Esophagus muscularis mucosa (tissue), 4 donors: ENCODE data around the gene APOL3. TPM values are rescaled to one million over a fixed set of nuclear protein-coding genes. Genes with fewer than 3 reads are reported as not detected.
"Not testable (repeated sequence)": the region's sequence is repeated elsewhere in the genome, so short reads cannot be mapped to it uniquely, and the experiment has no call there.

ENCODE experiments used
- DNase-seq: peaks from one replicate; pipeline ENCODE4 v3.0.0-alpha.2; 2017; ENCODE audit errors: extremely low spot score
- H3K27ac ChIP-seq, 4 donors: fragments of 200-600 bp; sonication (generic); replicated peaks in 1 of 4; 1 replicate in 3 of 4; 2 replicates in 1 of 4; pipeline ENCODE4 v1.5.1; 2016 to 2019; ENCODE audit warnings: mild to moderate bottlenecking in 1 of 4
- H3K27me3 ChIP-seq, 4 donors: fragments of 200-600 bp; sonication (generic); one replicate each; pipeline versions ENCODE4 v1.5.1 to v1.6.0; 2016 to 2019
- H3K36me3 ChIP-seq, 4 donors: fragments of 200-600 bp; sonication (generic); one replicate each; pipeline ENCODE4 v1.5.1; 2016 to 2019
- H3K4me1 ChIP-seq, 4 donors: fragments of 200-600 bp; sonication (generic); one replicate each; pipeline ENCODE4 v1.5.1; 2016 to 2019
- H3K4me3 ChIP-seq, 4 donors: fragments of 200-600 bp; sonication (generic); 1 replicate in 2 of 4; 2 replicates in 2 of 4; pipeline ENCODE4 v1.5.1; 2016 to 2019; ENCODE audit warnings: mild to moderate bottlenecking in 4 of 4, moderate library complexity in 1 of 4
- H3K9me3 ChIP-seq, 4 donors: fragments of 200-600 bp; sonication (generic); 1 replicate in 3 of 4; 2 replicates in 1 of 4; pipeline ENCODE4 v1.5.1; 2016 to 2019
- EP300 ChIP-seq: sonication (generic); formaldehyde crosslinking; IDR thresholded peaks from one replicate; pipeline ENCODE4 v1.6.1; 2017; ENCODE audit warnings: antibody characterized with exemption
- POLR2A ChIP-seq: fragments of 450-650 bp; IDR thresholded peaks from one replicate; pipeline ENCODE4 v1.6.1; 2017; ENCODE audit warnings: antibody characterized with exemption, moderate library complexity, mild to moderate bottlenecking, low read depth
- POLR2AphosphoS5 ChIP-seq, 2 donors: sonication (generic); formaldehyde crosslinking; IDR thresholded peaks; one replicate each; pipeline ENCODE4 v1.6.1; 2017; ENCODE audit warnings: antibody characterized with exemption in 2 of 2
- WGBS: methylation state at CpG from one replicate; pipeline ENCODE4 v1.1.5; 2018; 5-methylcytosine and 5-hydroxymethylcytosine counted together
- intact Hi-C: fragments of 100-400 bp; cut with DNase I; formaldehyde crosslinking; loops from one replicate; pipeline ENCODE4 v1.15.1; 2023
- total RNA-seq, 4 donors: library from RNA; depleted of rRNA; stranded (reverse); fragments of >200 nt; gene quantifications; one replicate each; pipeline versions ENCODE4 v1.1.0 to v1.2.1, GENCODE V29; 2016
- TF ChIP-seq, protein P1 (sequence below), 3 experiments: fragments of 200-600 bp in 2 of 3; fragments of 450-650 bp in 1 of 3; sonication (generic) in 2 of 3; IDR thresholded peaks; one replicate each; pipeline ENCODE4 v1.5.1; 2017 to 2019; ENCODE audit warnings: antibody characterized with exemption in 3 of 3, mild to moderate bottlenecking in 2 of 3, moderate library complexity in 1 of 3

The APOL3 gene
- total RNA-seq, 4 donors from 2014 or later, result 36.5 to 76.3 (median 52.8) TPM

DNA sequence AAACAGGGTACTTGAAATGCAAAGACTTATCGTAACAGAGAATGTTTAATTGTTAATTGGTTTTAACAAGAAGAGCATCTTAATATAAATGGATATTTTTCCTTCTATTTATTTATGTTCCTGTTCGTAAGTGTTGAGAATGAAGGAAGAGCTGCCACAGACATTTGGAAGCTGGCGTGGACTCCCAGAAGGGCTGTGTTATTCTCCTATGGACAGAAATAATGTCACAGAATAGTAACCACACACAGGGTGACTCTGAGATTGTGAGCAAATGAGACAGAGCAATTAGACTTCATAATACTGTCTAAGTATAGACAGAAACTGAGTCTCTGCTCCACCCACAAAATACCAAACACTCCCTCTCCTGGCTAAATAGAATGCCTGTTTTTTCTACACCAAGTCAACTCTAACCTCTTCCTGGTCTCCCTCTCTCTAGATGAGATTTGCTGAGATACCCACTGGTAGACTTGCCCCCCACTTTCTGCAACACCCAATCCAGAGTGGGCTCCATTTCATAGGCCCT, 6.1 kb downstream of the APOL3 start:
- peaks cover 0 to 5% (median 0%) of the 10 kb centered on the region in 4 donors for H3K36me3 ChIP-seq
- WGBS, result 88% methylated on average over 3 of the region's 3 CpGs
- H3K4me3 ChIP-seq, result no peak overlapping the region
- H3K4me1 ChIP-seq, result peaks cover 73 to 87% (median 81%) of the 10 kb centered on the region in 4 donors
- DNase-seq, result no peak
- TF ChIP-seq, protein P1, sequence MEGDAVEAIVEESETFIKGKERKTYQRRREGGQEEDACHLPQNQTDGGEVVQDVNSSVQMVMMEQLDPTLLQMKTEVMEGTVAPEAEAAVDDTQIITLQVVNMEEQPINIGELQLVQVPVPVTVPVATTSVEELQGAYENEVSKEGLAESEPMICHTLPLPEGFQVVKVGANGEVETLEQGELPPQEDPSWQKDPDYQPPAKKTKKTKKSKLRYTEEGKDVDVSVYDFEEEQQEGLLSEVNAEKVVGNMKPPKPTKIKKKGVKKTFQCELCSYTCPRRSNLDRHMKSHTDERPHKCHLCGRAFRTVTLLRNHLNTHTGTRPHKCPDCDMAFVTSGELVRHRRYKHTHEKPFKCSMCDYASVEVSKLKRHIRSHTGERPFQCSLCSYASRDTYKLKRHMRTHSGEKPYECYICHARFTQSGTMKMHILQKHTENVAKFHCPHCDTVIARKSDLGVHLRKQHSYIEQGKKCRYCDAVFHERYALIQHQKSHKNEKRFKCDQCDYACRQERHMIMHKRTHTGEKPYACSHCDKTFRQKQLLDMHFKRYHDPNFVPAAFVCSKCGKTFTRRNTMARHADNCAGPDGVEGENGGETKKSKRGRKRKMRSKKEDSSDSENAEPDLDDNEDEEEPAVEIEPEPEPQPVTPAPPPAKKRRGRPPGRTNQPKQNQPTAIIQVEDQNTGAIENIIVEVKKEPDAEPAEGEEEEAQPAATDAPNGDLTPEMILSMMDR (IDR thresholded peaks at IDR 0.05), result no peak
- TF ChIP-seq POLR2A (no peak), POLR2AphosphoS5 (IDR thresholded peaks at IDR 0.05) (no peak), EP300 (no peak)
- peak overlapping the region; percentile 81 to 92 (median 88) for H3K27ac ChIP-seq
- no peaks in the 10 kb centered on the region for H3K27me3 ChIP-seq
- intact Hi-C loops, result no loop called here
- no peaks in the 10 kb centered on the region for H3K9me3 ChIP-seq

DNA sequence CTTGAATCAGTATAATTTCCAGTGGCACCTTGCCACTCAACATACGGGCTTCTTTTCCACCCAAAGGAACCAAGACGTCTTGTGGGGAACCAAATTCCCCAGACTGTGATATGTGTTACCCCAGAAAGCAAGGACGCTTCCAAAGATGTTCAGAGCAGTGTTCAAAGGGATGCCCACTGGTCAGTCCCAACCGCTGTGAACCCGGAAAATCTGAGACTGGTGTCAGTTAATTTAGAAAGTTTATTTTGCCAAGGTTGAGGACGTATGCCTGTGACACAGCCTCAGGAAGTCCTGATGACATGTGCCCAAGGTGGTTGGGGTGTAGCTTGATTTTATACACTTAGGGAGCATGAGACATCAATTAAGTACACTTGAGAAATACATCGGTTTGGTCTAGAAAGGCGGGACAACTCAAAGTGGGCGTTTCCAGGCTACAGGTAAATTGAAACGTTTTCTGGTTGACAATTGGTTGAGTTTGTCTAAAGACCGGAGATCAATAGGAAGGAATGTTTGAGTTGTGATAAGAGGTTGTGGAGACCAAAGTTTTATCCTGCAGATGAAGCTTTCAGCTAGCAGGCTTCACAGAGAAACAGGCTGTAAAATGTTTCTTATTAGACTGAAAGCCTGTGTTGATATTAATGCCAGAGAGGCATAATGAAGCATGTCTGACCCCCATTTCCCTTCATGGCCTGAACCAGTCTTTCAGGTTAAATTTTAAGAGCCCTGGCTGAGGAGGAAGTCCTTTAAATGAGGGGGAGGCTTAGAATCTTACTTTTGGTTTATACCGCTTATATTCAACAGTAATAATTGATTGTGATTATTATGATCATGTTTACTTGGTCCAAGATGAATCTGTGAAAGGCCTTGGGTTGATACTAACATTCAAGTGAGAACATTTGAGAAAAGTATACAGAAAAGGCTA, 6.8 kb downstream of the APOL3 start:
- Histone ChIP-seq H3K4me1 (peaks cover 70 to 85% (median 80%) of the 10 kb centered on the region in 4 donors), H3K36me3 (peaks cover 0 to 12% (median 6%) of the 10 kb centered on the region in 4 donors), H3K9me3 (no peaks in the 10 kb centered on the region), H3K4me3 (no peak overlapping the region), H3K27ac (peak overlapping the region; percentile 81 to 92 (median 88)), H3K27me3 (no peaks in the 10 kb centered on the region)
- 86% methylated on average over 11 of the region's 12 CpGs for WGBS
- DNase-seq, result no peak
- no peak for TF ChIP-seq EP300
- TF ChIP-seq, protein P1 (IDR thresholded peaks at IDR 0.05), result no peak
- no peak for TF ChIP-seq POLR2AphosphoS5 (IDR thresholded peaks at IDR 0.05)
- TF ChIP-seq POLR2A, result no peak
- intact Hi-C loops, result no loop called here

DNA sequence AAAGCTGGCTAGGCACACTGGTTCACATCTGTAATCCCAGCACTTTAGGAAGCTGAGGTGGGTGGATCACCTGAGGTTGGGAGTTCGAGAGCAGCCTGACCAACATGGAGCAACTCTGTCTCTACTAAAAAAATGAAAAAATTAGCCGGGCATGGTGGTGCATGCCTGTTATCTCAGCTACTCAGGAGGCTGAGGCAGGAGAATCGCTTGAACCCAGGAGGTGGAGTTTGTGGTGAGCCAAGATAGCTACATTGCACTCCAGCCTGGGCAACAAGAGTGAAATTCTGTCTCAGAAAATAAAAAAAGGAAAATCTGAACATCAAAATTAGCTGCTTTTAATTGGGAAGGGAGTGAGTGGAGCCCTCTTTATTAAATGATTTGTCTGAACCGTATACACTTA, 7.7 kb downstream of the APOL3 start:
- Histone ChIP-seq H3K36me3 (peaks cover 0 to 21% (median 14%) of the 10 kb centered on the region in 4 donors), H3K27ac (peak overlapping the region in 3 of 4 donors; percentile 58 to 92 (median 77)), H3K4me1 (peaks cover 69 to 83% (median 78%) of the 10 kb centered on the region in 4 donors)
- 95% methylated on average over 4 of the region's 4 CpGs for WGBS
- H3K27me3 ChIP-seq, H3K9me3 ChIP-seq, DNase-seq, intact Hi-C loops, H3K4me3 ChIP-seq: not testable (repeated sequence)

DNA sequence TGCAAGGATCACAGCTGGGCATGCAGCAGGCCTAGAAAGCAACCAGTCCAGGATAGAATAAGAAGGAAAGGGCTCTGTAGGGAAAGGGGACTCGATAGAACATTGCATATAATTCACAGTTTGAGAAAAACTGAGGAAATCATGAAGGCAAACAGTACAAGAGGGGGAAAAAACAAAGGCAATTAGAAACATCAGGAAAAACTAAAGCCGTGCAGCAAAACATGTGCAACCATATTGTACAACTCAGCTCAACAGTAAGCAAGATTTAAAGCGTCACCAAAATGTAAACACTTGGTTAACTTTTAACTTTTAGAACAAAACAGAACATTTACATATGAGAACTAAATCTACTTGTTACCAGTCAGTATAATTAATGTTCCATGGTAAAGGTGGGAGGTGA, 8.5 kb downstream of the APOL3 start:
- 81% methylated on average over 3 of the region's 3 CpGs for WGBS
- no peak for DNase-seq
- peaks cover 69 to 84% (median 78%) of the 10 kb centered on the region in 4 donors for H3K4me1 ChIP-seq

More for the DNA sequence above, 8.5 kb downstream of the APOL3 start:
- H3K27me3 ChIP-seq, result no peaks in the 10 kb centered on the region
- TF ChIP-seq POLR2A, result no peak
- TF ChIP-seq, protein P1 (IDR thresholded peaks at IDR 0.05), result no peak
- TF ChIP-seq POLR2AphosphoS5 (IDR thresholded peaks at IDR 0.05), result no peak
- TF ChIP-seq EP300, result no peak
- H3K27ac ChIP-seq, result peak overlapping the region; percentile 55 to 78 (median 68)
- H3K36me3 ChIP-seq, result peaks cover 0 to 27% (median 17%) of the 10 kb centered on the region in 4 donors
- H3K9me3 ChIP-seq, result no peaks in the 10 kb centered on the region
- H3K4me3 ChIP-seq, result no peak overlapping the region
- intact Hi-C loops, result no loop called here
